B cell (primary cell): Measurements from ENCODE around the gene OR13J1. TPM values are rescaled to one million over a fixed set of nuclear protein-coding genes. Genes with fewer than 3 reads are reported as not detected.

Experiments
- ATAC-seq: fragments of 200-7000 bp; cut with Tn5 transposase; one replicate; pipeline ENCODE4 v1.10.0; 2021; ENCODE audit warnings: low read depth, mild to moderate bottlenecking, moderate number of reproducible peaks, moderate library complexity
- CTCF ChIA-PET: fragments of 350-600 bp; sonication (Branson Sonifier 250); formaldehyde crosslinking; loops from one replicate; lab custom pipeline; 2021; ENCODE audit warnings: antibody characterized with exemption, inconsistent platforms; lab: Charles Lee
- POLR2A ChIA-PET: fragments of 350-600 bp; sonication (Branson Sonifier 250); formaldehyde crosslinking; loops from one replicate; lab custom pipeline; 2021; ENCODE audit warnings: antibody characterized with exemption; lab: Charles Lee
- DNase-seq: peaks from one replicate; pipeline ENCODE4 v3.0.0; 2013
- H2AFZ ChIP-seq: 2 replicates; pipeline ENCODE4 v1.6.1; 2012; ENCODE audit warnings: mild to moderate bottlenecking, low read depth, low read length; ENCODE audit not compliant: insufficient read depth, poor library complexity, severe bottlenecking
- H3K27ac ChIP-seq, 2 donors: 1 replicate in 1 of 2; 2 replicates in 1 of 2; pipeline ENCODE4 v1.5.1; 2012 to 2013; ENCODE audit warnings: low read length in 2 of 2, mild to moderate bottlenecking in 2 of 2, moderate library complexity in 1 of 2
- H3K27me3 ChIP-seq, 4 experiments: fragments of 200-600 bp in 1 of 4; sonication (generic) in 1 of 4; replicated peaks in 1 of 4; 1 replicate in 2 of 4; 2 replicates in 2 of 4; pipeline versions ENCODE4 v1.6.1 to v1.7.0; 2013 to 2016; ENCODE audit warnings: low read length in 3 of 4, mild to moderate bottlenecking in 2 of 4, mixed read lengths in 1 of 4, moderate library complexity in 1 of 4; ENCODE audit not compliant: insufficient read depth in 4 of 4, control insufficient read depth in 3 of 4; ENCODE audit errors: control extremely low read depth in 1 of 4
- H3K36me3 ChIP-seq, 2 experiments: replicated peaks in 1 of 2; 1 replicate in 1 of 2; 2 replicates in 1 of 2; pipeline versions ENCODE4 v1.6.1 to v1.7.1; 2013; ENCODE audit warnings: low read length in 1 of 2; ENCODE audit not compliant: insufficient read depth in 2 of 2, control insufficient read depth in 1 of 2; ENCODE audit errors: control extremely low read depth in 1 of 2, extremely low read depth in 1 of 2
- H3K4me1 ChIP-seq, 2 donors: fragments of 200-600 bp in 1 of 2; sonication (generic) in 1 of 2; 1 replicate in 1 of 2; 2 replicates in 1 of 2; pipeline versions ENCODE4 v1.5.1 to v1.6.1; 2013 to 2017; ENCODE audit warnings: low read length in 2 of 2; ENCODE audit not compliant: control insufficient read depth in 2 of 2, insufficient read depth in 2 of 2
- H3K4me2 ChIP-seq: replicated peaks from 2 replicates; pipeline ENCODE3; 2012; ENCODE audit warnings: mild to moderate bottlenecking, low read depth, low read length; ENCODE audit not compliant: poor library complexity, severe bottlenecking
- H3K4me3 ChIP-seq, 5 experiments: fragments of 200-600 bp in 1 of 5; sonication (generic) in 1 of 5; 1 replicate in 3 of 5; 2 replicates in 2 of 5; pipeline versions ENCODE4 v1.5.1 to v1.7.0; 2011 to 2016; ENCODE audit warnings: low read length in 4 of 5, mild to moderate bottlenecking in 4 of 5, low read depth in 2 of 5, control low read depth in 1 of 5, moderate library complexity in 1 of 5; ENCODE audit not compliant: insufficient read depth in 1 of 5; ENCODE audit errors: control extremely low read depth in 1 of 5, extremely low read depth in 1 of 5
- H3K79me2 ChIP-seq: fragments of 200-600 bp; sonication (generic); one replicate; pipeline ENCODE4 v1.6.0; 2016; ENCODE audit warnings: low read length; ENCODE audit not compliant: control insufficient read depth, insufficient read depth
- H3K9ac ChIP-seq: fragments of 200-600 bp; sonication (generic); 2 replicates; pipeline ENCODE4 v1.6.1; 2017; ENCODE audit warnings: mild to moderate bottlenecking, low read length, moderate library complexity
- H3K9me3 ChIP-seq, 3 donors: one replicate each; pipeline versions ENCODE4 v1.6.1 to v1.7.1; 2013; ENCODE audit warnings: low read length in 2 of 3; ENCODE audit not compliant: control insufficient read depth in 2 of 3, insufficient read depth in 1 of 3; ENCODE audit errors: control extremely low read depth in 1 of 3
- H4K20me1 ChIP-seq: 2 replicates; pipeline ENCODE4 v1.6.0; 2012; ENCODE audit warnings: mild to moderate bottlenecking, low read length; ENCODE audit not compliant: insufficient read depth, control insufficient read depth, poor library complexity, severe bottlenecking
- H3K27ac Mint-ChIP-seq: one replicate; pipeline ENCODE4 v1.8.0; 2021; ENCODE audit warnings: mixed read lengths
- H3K27me3 Mint-ChIP-seq: one replicate; pipeline ENCODE4 v1.8.0; 2021; ENCODE audit warnings: mixed read lengths
- H3K4me1 Mint-ChIP-seq: one replicate; pipeline ENCODE4 v1.8.0; 2021; ENCODE audit warnings: mixed read lengths
- H3K4me3 Mint-ChIP-seq: one replicate; pipeline ENCODE4 v1.8.0; 2021; ENCODE audit warnings: mixed read lengths
- H3K9me3 Mint-ChIP-seq: one replicate; pipeline ENCODE4 v1.8.0; 2022; ENCODE audit warnings: mixed read lengths; ENCODE audit not compliant: insufficient read depth
- EZH2 ChIP-seq: IDR thresholded peaks from 2 replicates; pipeline ENCODE4 v1.6.1; 2012; ENCODE audit warnings: borderline replicate concordance, low read depth, mild to moderate bottlenecking, moderate library complexity, low read length; ENCODE audit not compliant: insufficient read depth, poor library complexity, severe bottlenecking
- WGBS: methylation state at CpG from one replicate; pipeline ENCODE4 v1.1.5; 2013; ENCODE audit warnings: missing lambda C conversion rate; ENCODE audit not compliant: insufficient coverage; 5-methylcytosine and 5-hydroxymethylcytosine counted together
- intact Hi-C: fragments of 100-400 bp; cut with micrococcal nuclease; formaldehyde crosslinking; loops from one replicate; pipeline ENCODE4 v1.10.0; 2022
- polyA plus RNA-seq: library from polyadenylated mRNA; depleted of rRNA; stranded (reverse); fragments of >200 nt; gene quantifications from 2 replicates; pipeline ENCODE4 v1.2.3, GENCODE V29; 2012
- total RNA-seq, 2 donors: library from RNA; stranded (reverse); fragments of 120-200 nt in 1 of 2; gene quantifications; 1 replicate in 1 of 2; 2 replicates in 1 of 2; pipeline versions ENCODE4 v1.2.3 to v1.2.4, GENCODE V29; 2013 to 2022
- TF ChIP-seq, protein P1 (sequence below): fragments of 200-600 bp; IDR thresholded peaks from one replicate; pipeline ENCODE4 v1.8.0; 2022; ENCODE audit warnings: antibody characterized with exemption, mild to moderate bottlenecking

OR13J1 gene
- total and polyA plus RNA-seq, 2 donors (not counting 1 experiment from before 2014, with no cell fraction given), result not detected

DNA sequence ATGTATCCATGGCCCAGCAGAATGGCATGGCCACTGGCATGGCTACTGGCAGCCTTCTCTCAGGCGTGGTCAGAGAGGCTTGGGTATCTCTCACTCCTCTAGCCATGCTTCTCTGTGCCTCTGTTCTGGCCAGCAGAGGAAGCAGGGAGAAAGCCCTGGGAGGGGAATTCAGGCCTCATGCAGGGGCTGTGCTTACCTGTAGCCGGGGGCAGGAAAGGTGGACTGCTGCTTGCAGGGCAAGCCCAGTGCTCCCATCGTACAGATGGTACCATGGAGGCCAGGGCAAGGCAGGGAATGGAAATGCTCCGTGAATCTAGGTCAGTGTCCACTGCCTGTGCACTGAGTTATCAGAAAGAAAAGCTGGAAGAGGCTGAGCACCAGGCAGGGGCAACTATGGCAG is 2.7 kb downstream of the OR13J1 start:
- H3K4me1 ChIP-seq, result no peaks in the 10 kb centered on the region
- no peak overlapping the region for H3K4me2 ChIP-seq
- no peak for ATAC-seq
- peaks cover 5% of the 10 kb centered on the region for H3K27me3 Mint-ChIP-seq
- H3K4me3 ChIP-seq, result no peak overlapping the region
- no peak overlapping the region for H2AFZ ChIP-seq
- TF ChIP-seq EZH2, result no peak
- TF ChIP-seq, protein P1, sequence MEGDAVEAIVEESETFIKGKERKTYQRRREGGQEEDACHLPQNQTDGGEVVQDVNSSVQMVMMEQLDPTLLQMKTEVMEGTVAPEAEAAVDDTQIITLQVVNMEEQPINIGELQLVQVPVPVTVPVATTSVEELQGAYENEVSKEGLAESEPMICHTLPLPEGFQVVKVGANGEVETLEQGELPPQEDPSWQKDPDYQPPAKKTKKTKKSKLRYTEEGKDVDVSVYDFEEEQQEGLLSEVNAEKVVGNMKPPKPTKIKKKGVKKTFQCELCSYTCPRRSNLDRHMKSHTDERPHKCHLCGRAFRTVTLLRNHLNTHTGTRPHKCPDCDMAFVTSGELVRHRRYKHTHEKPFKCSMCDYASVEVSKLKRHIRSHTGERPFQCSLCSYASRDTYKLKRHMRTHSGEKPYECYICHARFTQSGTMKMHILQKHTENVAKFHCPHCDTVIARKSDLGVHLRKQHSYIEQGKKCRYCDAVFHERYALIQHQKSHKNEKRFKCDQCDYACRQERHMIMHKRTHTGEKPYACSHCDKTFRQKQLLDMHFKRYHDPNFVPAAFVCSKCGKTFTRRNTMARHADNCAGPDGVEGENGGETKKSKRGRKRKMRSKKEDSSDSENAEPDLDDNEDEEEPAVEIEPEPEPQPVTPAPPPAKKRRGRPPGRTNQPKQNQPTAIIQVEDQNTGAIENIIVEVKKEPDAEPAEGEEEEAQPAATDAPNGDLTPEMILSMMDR, result no peak
- no peaks in the 10 kb centered on the region for H3K79me2 ChIP-seq
- no peak overlapping the region for H3K27ac ChIP-seq
- H3K9me3 ChIP-seq, result no peaks in the 10 kb centered on the region
- H3K4me3 Mint-ChIP-seq, result no peak overlapping the region
- H3K9me3 Mint-ChIP-seq, result no peaks in the 10 kb centered on the region
- no peaks in the 10 kb centered on the region for H3K4me1 Mint-ChIP-seq
- H3K27ac Mint-ChIP-seq, result no peak overlapping the region
- H3K27me3 ChIP-seq, result peaks cover 0 to 5% (median 3%) of the 10 kb centered on the region in 4 experiments
- intact Hi-C loops, result no loop called here
- CTCF ChIA-PET, result interaction anchor here (1.1 kb wide), 1 partner anchor 15 kb away, joined by 3 read pairs; no protein-coding TSS in a partner anchor
- no peak overlapping the region for H3K9ac ChIP-seq
- no peaks in the 10 kb centered on the region for H4K20me1 ChIP-seq
- 95% methylated on average over 4 of the region's 4 CpGs for WGBS
- DNase-seq, result no peak
- H3K36me3 ChIP-seq, result no peaks in the 10 kb centered on the region
- POLR2A ChIA-PET, result no interaction called here

DNA sequence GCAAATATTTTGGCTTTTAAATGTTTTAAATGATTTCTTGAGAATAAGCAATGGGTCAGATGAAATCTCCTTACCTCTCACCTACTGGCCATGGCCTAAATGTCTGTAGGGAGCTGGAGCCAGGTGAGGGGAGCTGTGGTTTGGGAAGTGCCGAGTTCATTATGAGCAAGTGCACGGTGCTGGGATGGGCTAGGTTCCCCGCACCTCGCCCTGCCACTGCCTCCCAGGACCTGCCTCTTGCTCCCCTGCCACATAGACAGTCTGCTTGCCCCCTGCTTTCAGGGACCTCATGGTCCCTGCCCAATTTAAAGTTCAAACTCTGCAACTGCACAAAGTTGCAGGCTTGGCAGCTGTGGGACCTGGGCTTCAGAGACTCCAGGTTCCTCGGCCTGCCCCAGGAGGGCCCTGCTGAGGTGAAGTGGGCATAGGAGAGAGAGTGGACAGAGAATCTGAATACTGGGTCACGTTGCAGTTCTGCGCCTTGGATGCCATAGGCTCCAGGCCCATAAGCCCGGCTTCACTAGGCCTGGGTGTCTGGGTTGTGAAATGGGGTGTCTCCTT is 5.4 kb downstream of the OR13J1 start:
- Histone ChIP-seq H3K27me3 (peaks cover 0 to 12% (median 3%) of the 10 kb centered on the region in 4 experiments), H4K20me1 (no peaks in the 10 kb centered on the region), H3K4me3 (no peak overlapping the region), H3K36me3 (no peaks in the 10 kb centered on the region), H3K79me2 (no peaks in the 10 kb centered on the region), H3K27ac (no peak overlapping the region), H3K9ac (no peak overlapping the region), H3K4me1 (no peaks in the 10 kb centered on the region), H3K4me2 (no peak overlapping the region), H3K9me3 (no peaks in the 10 kb centered on the region), H2AFZ (no peak overlapping the region)
- H3K9me3 Mint-ChIP-seq, result no peaks in the 10 kb centered on the region
- POLR2A ChIA-PET, result no interaction called here
- CTCF ChIA-PET, result interaction anchor here (2.2 kb wide), 1 partner anchor 17 kb away, joined by 8 read pairs; no protein-coding TSS in a partner anchor
- ATAC-seq (no peak), DNase-seq (no peak)
- H3K27me3 Mint-ChIP-seq, result peaks cover 22% of the 10 kb centered on the region
- no peaks in the 10 kb centered on the region for H3K4me1 Mint-ChIP-seq
- no peak overlapping the region for H3K27ac Mint-ChIP-seq
- intact Hi-C loops, result no loop called here
- H3K4me3 Mint-ChIP-seq, result no peak overlapping the region
- 98% methylated on average over 4 of the region's 8 CpGs for WGBS
- no peak for TF ChIP-seq EZH2
- TF ChIP-seq, protein P1, result no peak
